SKM-1 (cell line): ENCODE data around the gene FLRT1.

Source experiments
- DNase-seq: peaks from one replicate; lab custom pipeline; 2025; ENCODE audit not compliant: unreplicated experiment; lab: John Stamatoyannopoulos, UW

Gene FLRT1

GRCh38 chr11:64006398-64006797 is 29.3 kb upstream of the FLRT1 start:
- no peak for DNase-seq

- no peak for DNase-seq
Observed at GRCh38 chr11:64007160-64007628, 28.5 kb upstream of the FLRT1 start.

GRCh38 chr11:64007629-64008282 is 28.0 kb upstream of the FLRT1 start:
- DNase-seq: no peak

GRCh38 chr11:64008283-64008913 is 27.3 kb upstream of the FLRT1 start:
- DNase-seq: no peak

- DNase-seq: no peak
Observed at GRCh38 chr11:64008914-64009633, 26.7 kb upstream of the FLRT1 start.

- DNase-seq: no peak
Observed at GRCh38 chr11:64009710-64010109, 26.0 kb upstream of the FLRT1 start.

- DNase-seq: no peak
Observed at GRCh38 chr11:64010783-64011182, 24.9 kb upstream of the FLRT1 start.

GRCh38 chr11:64011371-64011770 is 24.4 kb upstream of the FLRT1 start:
- no peak for DNase-seq

GRCh38 chr11:64013141-64013896 is 22.4 kb upstream of the FLRT1 start:
- no peak for DNase-seq

GRCh38 chr11:64014356-64014755 is 21.4 kb upstream of the FLRT1 start:
- no peak for DNase-seq

GRCh38 chr11:64015510-64015909 is 20.2 kb upstream of the FLRT1 start:
- DNase-seq: no peak

- DNase-seq: no peak
Observed at GRCh38 chr11:64015935-64016845, 19.5 kb upstream of the FLRT1 start.

GRCh38 chr11:64017945-64018224 is 17.8 kb upstream of the FLRT1 start:
- no peak for DNase-seq

- no peak for DNase-seq
Observed at GRCh38 chr11:64018310-64018709, 17.4 kb upstream of the FLRT1 start.

GRCh38 chr11:64019106-64020037 is 16.4 kb upstream of the FLRT1 start:
- no peak for DNase-seq

GRCh38 chr11:64020976-64021756 is 14.6 kb upstream of the FLRT1 start:
- no peak for DNase-seq

GRCh38 chr11:64021757-64022093 is 14.0 kb upstream of the FLRT1 start:
- no peak for DNase-seq

- DNase-seq: no peak
Observed at GRCh38 chr11:64022125-64022784, 13.5 kb upstream of the FLRT1 start.
